Endodermal cell (in vitro differentiated cells): Measurements from ENCODE around the gene POC1A. TPM values are rescaled to one million over a fixed set of nuclear protein-coding genes. Genes with fewer than 3 reads are reported as not detected.

Experiments used
- DNase-seq: peaks from one replicate; pipeline ENCODE4 v3.0.0-alpha.2; 2017
- H3K27ac ChIP-seq: 2 replicates; pipeline ENCODE4 v1.5.1; 2013; ENCODE audit warnings: mild to moderate bottlenecking, low read depth, low read length, moderate library complexity
- H3K27me3 ChIP-seq: 2 replicates; pipeline ENCODE4 v1.6.1; 2013; ENCODE audit warnings: mild to moderate bottlenecking, low read length, moderate library complexity; ENCODE audit not compliant: insufficient read depth, control insufficient read depth, poor library complexity, severe bottlenecking
- H3K36me3 ChIP-seq: 2 replicates; pipeline ENCODE4 v1.7.0; 2013; ENCODE audit warnings: mild to moderate bottlenecking, low read length, moderate library complexity; ENCODE audit not compliant: control insufficient read depth, insufficient read depth
- H3K4me1 ChIP-seq: one replicate; pipeline ENCODE4 v1.7.0; 2013; ENCODE audit warnings: low read length; ENCODE audit not compliant: control insufficient read depth, insufficient read depth
- H3K4me3 ChIP-seq: 2 replicates; pipeline ENCODE4 v1.5.1; 2013; ENCODE audit warnings: mild to moderate bottlenecking, low read length, moderate library complexity
- H3K9ac ChIP-seq: 2 replicates; pipeline ENCODE4 v1.6.1; 2013; ENCODE audit warnings: mild to moderate bottlenecking, low read length, moderate library complexity; ENCODE audit not compliant: poor library complexity, severe bottlenecking; ENCODE audit errors: extremely low read depth
- H3K9me3 ChIP-seq: 2 replicates; pipeline ENCODE4 v1.6.1; 2013; ENCODE audit warnings: mild to moderate bottlenecking, low read length, moderate library complexity; ENCODE audit not compliant: control insufficient read depth
- H3K27ac Mint-ChIP-seq: 2 replicates; pipeline ENCODE4 v1.8.0; 2020; ENCODE audit warnings: mixed read lengths
- H3K27me3 Mint-ChIP-seq: 2 replicates; pipeline ENCODE4 v1.8.0; 2021; ENCODE audit warnings: mild to moderate bottlenecking, mixed read lengths; ENCODE audit not compliant: insufficient read depth
- H3K36me3 Mint-ChIP-seq: 2 replicates; pipeline ENCODE4 v1.8.0; 2020; ENCODE audit warnings: low read depth, mixed read lengths
- H3K4me1 Mint-ChIP-seq: 2 replicates; pipeline ENCODE4 v1.8.0; 2020; ENCODE audit warnings: mixed read lengths
- H3K4me3 Mint-ChIP-seq: 2 replicates; pipeline ENCODE4 v1.8.0; 2020; ENCODE audit warnings: mild to moderate bottlenecking, moderate library complexity, mixed read lengths
- H3K9me3 Mint-ChIP-seq: 2 replicates; pipeline ENCODE4 v1.8.0; 2020; ENCODE audit warnings: mild to moderate bottlenecking, mixed read lengths
- CTCF ChIP-seq: fragments of 200-600 bp; sonication (generic); conservative IDR thresholded peaks from 2 replicates; pipeline ENCODE4 v1.5.0; 2021; ENCODE audit warnings: antibody characterized with exemption, mild to moderate bottlenecking
- WGBS, 2 experiments: methylation state at CpG; one replicate each; pipeline versions ENCODE4 v1.1.5 to v1.1.7; 2013; ENCODE audit warnings: missing lambda C conversion rate in 2 of 2, mixed read lengths in 1 of 2; ENCODE audit not compliant: insufficient coverage in 1 of 2, insufficient read length in 1 of 2; 5-methylcytosine and 5-hydroxymethylcytosine counted together
- total RNA-seq, 2 donors: library from RNA; stranded (reverse); fragmentation: NEBNext Ultra II Directional in 1 of 2; extraction: Animal tissue kit (Norgen Biotek cat#: 25700) in 1 of 2; gene quantifications; 2 replicates in 1 of 2; 3 replicates in 1 of 2; pipeline ENCODE4 v1.2.1, GENCODE V29; 2021

POC1A gene
- total RNA-seq, 2 donors from 2014 or later: 19.7 to 24.0 TPM

DNA sequence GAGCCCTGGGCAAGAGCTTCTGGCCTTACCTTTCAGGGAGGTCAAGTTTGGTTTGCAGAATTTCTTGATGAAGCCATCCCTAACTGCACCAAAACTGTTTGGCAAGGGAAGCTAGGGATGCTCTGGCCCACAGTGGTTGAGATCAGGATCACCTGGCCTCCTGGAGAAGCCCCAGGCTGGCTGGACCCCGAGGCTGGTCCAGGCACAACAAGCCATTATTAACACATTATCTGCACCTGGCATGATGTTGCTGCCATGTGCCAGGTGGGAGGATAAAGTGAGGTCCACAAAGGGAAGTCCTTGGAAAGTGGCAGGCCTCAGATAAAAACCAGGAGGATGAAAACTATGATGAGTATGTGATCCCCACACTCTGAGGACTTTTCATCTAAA lies 62.0 kb downstream of the POC1A start:
- Histone ChIP-seq H3K4me1 (peaks cover 18% of the 10 kb centered on the region), H3K36me3 (peaks cover 7% of the 10 kb centered on the region), H3K9me3 (no peaks in the 10 kb centered on the region), H3K4me3 (no peak overlapping the region), H3K27me3 (no peaks in the 10 kb centered on the region), H3K27ac (no peak overlapping the region), H3K9ac (no peak overlapping the region)
- H3K4me3 Mint-ChIP-seq: no peak overlapping the region
- TF ChIP-seq CTCF: no peak
- H3K36me3 Mint-ChIP-seq: peaks cover 9% of the 10 kb centered on the region
- H3K9me3 Mint-ChIP-seq: no peaks in the 10 kb centered on the region
- no peak overlapping the region for H3K27ac Mint-ChIP-seq
- H3K4me1 Mint-ChIP-seq: peaks cover 25% of the 10 kb centered on the region
- no peaks in the 10 kb centered on the region for H3K27me3 Mint-ChIP-seq
- WGBS, 2 experiments: 86% methylated on average over 1 of the region's 1 CpG; no CpG with 5 or more reads in 1 of the 2 experiments
- no peak for DNase-seq

DNA sequence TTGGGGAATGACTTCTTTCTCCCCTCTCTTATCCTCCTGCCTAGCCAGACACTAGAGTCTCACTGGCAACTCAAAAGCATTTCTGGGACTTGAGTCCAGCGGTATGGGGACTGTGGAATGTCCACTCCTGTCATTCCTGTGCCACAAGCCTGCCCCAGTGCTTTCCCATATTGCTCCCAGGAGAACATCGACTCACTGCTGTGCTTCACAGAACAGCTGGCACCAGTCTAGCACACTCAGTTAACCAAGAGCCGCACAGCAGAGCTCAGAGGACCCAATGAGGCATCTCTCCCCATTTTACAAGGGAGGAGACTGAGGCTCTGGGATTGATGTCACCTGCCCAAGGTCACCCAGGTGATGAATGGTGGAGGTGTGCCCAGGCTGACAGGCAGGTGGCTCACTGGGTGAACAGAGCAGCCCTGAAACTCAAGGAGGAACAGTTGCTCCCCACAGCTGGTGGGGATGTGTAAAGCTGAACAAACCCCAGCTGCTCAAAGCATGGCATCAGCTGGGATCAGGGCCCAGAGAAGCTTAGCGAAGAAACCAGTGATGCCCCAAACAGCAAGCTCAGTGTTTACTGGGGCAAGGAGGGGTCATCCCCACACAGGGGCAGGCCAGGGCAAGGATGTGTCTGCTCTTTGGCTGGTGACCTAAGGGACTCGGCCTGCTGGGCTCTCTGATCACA lies 62.5 kb downstream of the POC1A start:
- peak overlapping the region; percentile 74 for H3K27ac Mint-ChIP-seq
- 86 to 94% methylated on average over 4 to 5 of the region's 5 CpGs for WGBS, 2 experiments
- peaks cover 27% of the 10 kb centered on the region for H3K4me1 Mint-ChIP-seq

GRCh38 chr3:52090933-52091468 lies 63.2 kb downstream of the POC1A start:
- Mint-ChIP-seq H3K36me3 (peaks cover 6% of the 10 kb centered on the region), H3K9me3 (no peaks in the 10 kb centered on the region), H3K4me3 (no peak overlapping the region), H3K4me1 (peaks cover 27% of the 10 kb centered on the region), H3K27me3 (no peaks in the 10 kb centered on the region), H3K27ac (peak overlapping the region; percentile 39)
- 76 to 82% methylated on average over 5 to 8 of the region's 8 CpGs for WGBS, 2 experiments
- peak; percentile 61 for TF ChIP-seq CTCF
- peaks cover 23% of the 10 kb centered on the region for H3K4me1 ChIP-seq
- H3K27me3 ChIP-seq: no peaks in the 10 kb centered on the region
- no peak overlapping the region for H3K4me3 ChIP-seq
- DNase-seq: peak; percentile 65
- H3K27ac ChIP-seq: peak overlapping the region; percentile 40
- no peak overlapping the region for H3K9ac ChIP-seq
- peaks cover 7% of the 10 kb centered on the region for H3K36me3 ChIP-seq
- H3K9me3 ChIP-seq: no peaks in the 10 kb centered on the region

More for the DNA sequence above, 62.5 kb downstream of the POC1A start:
- TF ChIP-seq CTCF: no peak
- DNase-seq: no peak
- Histone ChIP-seq H3K9ac (no peak overlapping the region), H3K4me1 (peaks cover 21% of the 10 kb centered on the region), H3K9me3 (no peaks in the 10 kb centered on the region), H3K36me3 (peaks cover 7% of the 10 kb centered on the region), H3K4me3 (no peak overlapping the region), H3K27ac (no peak overlapping the region), H3K27me3 (no peaks in the 10 kb centered on the region)
- H3K9me3 Mint-ChIP-seq: no peaks in the 10 kb centered on the region
- no peaks in the 10 kb centered on the region for H3K27me3 Mint-ChIP-seq
- no peak overlapping the region for H3K4me3 Mint-ChIP-seq
- H3K36me3 Mint-ChIP-seq: peaks cover 9% of the 10 kb centered on the region
